CD4-positive, CD25-positive, alpha-beta regulatory T cell (primary cell): ENCODE measurements around the gene GCAT. TPM values are rescaled to one million over a fixed set of nuclear protein-coding genes. Genes with fewer than 3 reads are reported as not detected.

Experiments used
- ATAC-seq, 2 donors: fragments of 150-1000 bp; cut with Tn5 transposase; one replicate each; pipeline ENCODE4 v1.10.0; 2021; ENCODE audit warnings: low read depth in 2 of 2, moderate number of reproducible peaks in 2 of 2, moderate library complexity in 1 of 2
- DNase-seq, 3 donors: peaks; one replicate each; pipeline versions ENCODE4 v3.0.0 to v3.0.0-alpha.2; 2012 to 2022; ENCODE audit warnings: mixed read lengths in 1 of 3
- H3K27ac ChIP-seq: one replicate; pipeline ENCODE4 v1.7.0; 2013; ENCODE audit warnings: mild to moderate bottlenecking, low read length; ENCODE audit not compliant: insufficient read depth, poor library complexity, severe bottlenecking
- H3K27me3 ChIP-seq: one replicate; pipeline ENCODE4 v1.7.0; 2013; ENCODE audit warnings: low read length; ENCODE audit not compliant: control insufficient read depth, insufficient read depth
- H3K36me3 ChIP-seq: one replicate; pipeline ENCODE4 v1.7.0; 2013; ENCODE audit warnings: mild to moderate bottlenecking, low read length, moderate library complexity; ENCODE audit not compliant: control insufficient read depth, insufficient read depth
- H3K4me1 ChIP-seq: 2 replicates; pipeline ENCODE4 v1.7.0; 2013; ENCODE audit warnings: mild to moderate bottlenecking, low read length; ENCODE audit not compliant: insufficient read depth, control insufficient read depth, poor library complexity, severe bottlenecking
- H3K4me3 ChIP-seq: one replicate; pipeline ENCODE4 v1.7.0; 2013; ENCODE audit warnings: low read depth, mild to moderate bottlenecking, low read length, moderate library complexity
- H3K9me3 ChIP-seq, 2 experiments: 1 replicate in 1 of 2; 2 replicates in 1 of 2; pipeline ENCODE4 v1.7.0; 2013; ENCODE audit warnings: low read length in 2 of 2, mild to moderate bottlenecking in 1 of 2, moderate library complexity in 1 of 2; ENCODE audit not compliant: control insufficient read depth in 2 of 2
- H3K27ac Mint-ChIP-seq, 3 donors: one replicate each; pipeline ENCODE4 v1.8.0; 2020 to 2022; ENCODE audit warnings: mild to moderate bottlenecking in 3 of 3, mixed read lengths in 3 of 3, moderate library complexity in 2 of 3
- H3K27me3 Mint-ChIP-seq: one replicate; pipeline ENCODE4 v1.8.0; 2022; ENCODE audit warnings: mild to moderate bottlenecking, mixed read lengths
- H3K36me3 Mint-ChIP-seq: one replicate; pipeline ENCODE4 v1.8.0; 2020; ENCODE audit warnings: mixed read lengths
- H3K4me1 Mint-ChIP-seq, 4 donors: one replicate each; pipeline ENCODE4 v1.8.0; 2020 to 2022; ENCODE audit warnings: mixed read lengths in 4 of 4, mild to moderate bottlenecking in 1 of 4
- H3K4me3 Mint-ChIP-seq, 4 donors: one replicate each; pipeline ENCODE4 v1.8.0; 2020 to 2022; ENCODE audit warnings: mild to moderate bottlenecking in 4 of 4, mixed read lengths in 4 of 4, moderate library complexity in 3 of 4
- H3K9me3 Mint-ChIP-seq, 7 donors: one replicate each; pipeline ENCODE4 v1.8.0; 2020 to 2022; ENCODE audit warnings: mixed read lengths in 7 of 7, mild to moderate bottlenecking in 3 of 7, moderate library complexity in 2 of 7
- polyA plus RNA-seq, 4 donors: library from polyadenylated mRNA; unstranded; fragments of 300-500 nt; fragmentation: Illumina TruSeq; gene quantifications; one replicate each; pipeline ENCODE4 v1.2.3, GENCODE V29; 2021
- total RNA-seq: library from RNA; stranded (reverse); gene quantifications from one replicate; pipeline ENCODE4 v1.2.3, GENCODE V29; 2022

The GCAT gene
- total RNA-seq (0.72 TPM), polyA plus RNA-seq (1 to 10 TPM in 3 of 4 donors, under 1 TPM in 1; 0.45 to 2.0 (median 1.4) TPM)

DNA sequence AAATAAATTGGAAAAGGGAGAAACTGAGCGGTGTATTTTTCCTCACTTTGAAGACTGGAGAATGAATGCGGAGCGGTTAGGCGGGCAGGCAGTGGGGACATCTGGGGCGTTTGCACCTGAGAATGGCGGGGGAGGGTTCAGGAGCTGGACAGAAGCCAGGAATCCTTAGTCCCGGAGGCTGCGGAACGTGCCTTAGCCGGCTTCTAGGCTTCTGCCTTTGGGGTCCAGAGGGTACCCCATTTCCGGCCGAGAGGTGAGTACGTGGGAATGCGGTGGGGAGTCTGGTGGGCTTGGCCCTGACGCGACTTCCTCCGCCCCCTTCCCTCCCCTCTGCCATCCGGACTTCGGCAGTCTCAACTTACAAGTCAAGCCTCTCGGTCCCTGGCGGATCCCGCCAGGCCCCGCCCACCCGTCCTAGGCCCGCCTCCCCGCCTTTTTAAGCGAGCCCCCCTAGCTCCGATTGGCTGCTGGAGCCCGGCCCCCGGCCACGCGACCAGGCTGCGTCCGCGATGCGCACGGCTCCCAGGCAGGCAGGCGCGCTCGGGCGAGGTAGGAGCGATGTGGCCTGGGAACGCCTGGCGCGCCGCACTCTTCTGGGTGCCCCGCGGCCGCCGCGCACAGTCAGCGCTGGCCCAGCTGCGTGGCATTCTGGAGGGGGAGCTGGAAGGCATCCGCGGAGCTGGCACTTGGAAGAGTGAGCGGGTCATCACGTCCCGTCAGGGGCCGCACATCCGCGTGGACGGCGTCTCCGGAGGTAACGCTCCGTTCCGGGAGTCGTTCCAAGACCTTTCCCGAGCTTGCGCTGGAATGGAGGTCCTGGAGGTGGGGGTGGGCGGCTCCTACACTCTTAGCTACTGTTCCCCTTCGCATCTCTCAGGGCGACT is at the start of gene GCAT:
TSS of gene GCAT (plus strand) at position 525 of the 884 bp plus-strand sequence. CDS start at position 559, 34 bp downstream.
- H3K4me3 Mint-ChIP-seq = peak within 1 kb of the TSS; percentile 68 to 86 (median 78)
- peaks cover 20% of the 10 kb centered on the region for H3K27me3 ChIP-seq
- peaks cover 12 to 46% (median 24%) of the 10 kb centered on the region in 4 donors for H3K4me1 Mint-ChIP-seq
- H3K36me3 Mint-ChIP-seq = no peaks in the 10 kb centered on the region
- no peak within 1 kb of the TSS for H3K27ac ChIP-seq
- peaks cover 42% of the 10 kb centered on the region for H3K4me1 ChIP-seq
- no peak within 1 kb of the TSS for H3K27ac Mint-ChIP-seq
- H3K4me3 ChIP-seq = peak within 1 kb of the TSS; percentile 5
- peak; percentile 82 to 85 for ATAC-seq
- peaks cover 0 to 3% (median 0%) of the 10 kb centered on the region in 7 donors for H3K9me3 Mint-ChIP-seq
- no peaks in the 10 kb centered on the region for H3K36me3 ChIP-seq
- DNase-seq = peak; percentile 59 to 95 (median 67)
- H3K9me3 ChIP-seq = no peaks in the 10 kb centered on the region
- H3K27me3 Mint-ChIP-seq = peaks cover 67% of the 10 kb centered on the region

DNA sequence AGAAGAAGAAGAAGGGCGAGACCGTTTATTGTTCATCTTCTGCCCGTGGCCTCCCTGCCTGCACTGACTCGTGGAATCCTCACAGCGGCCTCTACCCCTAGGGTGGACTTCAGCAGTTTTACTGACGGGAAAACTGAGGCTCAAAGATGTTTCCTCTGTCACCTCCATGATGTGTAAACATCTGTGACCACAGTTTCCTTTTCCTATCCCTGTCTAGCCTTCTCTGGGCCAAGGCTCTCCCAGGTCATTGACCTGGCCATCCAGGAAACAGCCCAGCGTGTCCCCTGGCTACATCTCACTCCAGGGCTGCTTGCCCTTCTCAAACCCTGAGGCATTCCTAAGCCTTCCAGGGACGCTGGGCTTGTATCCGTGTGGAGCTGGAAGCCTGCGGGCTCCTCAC is 49.0 kb upstream of the GCAT start:
- H3K4me1 Mint-ChIP-seq = peaks cover 0 to 2% (median 0%) of the 10 kb centered on the region in 4 donors
- H3K36me3 Mint-ChIP-seq = peaks cover 4% of the 10 kb centered on the region
- no peaks in the 10 kb centered on the region for H3K9me3 Mint-ChIP-seq
- no peaks in the 10 kb centered on the region for H3K27me3 ChIP-seq
- no peak for DNase-seq
- peak overlapping the region in 1 of 3 donors; percentile 10 for H3K27ac Mint-ChIP-seq
- H3K4me1 ChIP-seq = no peaks in the 10 kb centered on the region
- no peaks in the 10 kb centered on the region for H3K27me3 Mint-ChIP-seq
- no peaks in the 10 kb centered on the region for H3K9me3 ChIP-seq
- no peak overlapping the region for H3K4me3 ChIP-seq
- ATAC-seq = no peak
- H3K27ac ChIP-seq = no peak overlapping the region
- peaks cover 45% of the 10 kb centered on the region for H3K36me3 ChIP-seq
- no peak overlapping the region for H3K4me3 Mint-ChIP-seq

DNA sequence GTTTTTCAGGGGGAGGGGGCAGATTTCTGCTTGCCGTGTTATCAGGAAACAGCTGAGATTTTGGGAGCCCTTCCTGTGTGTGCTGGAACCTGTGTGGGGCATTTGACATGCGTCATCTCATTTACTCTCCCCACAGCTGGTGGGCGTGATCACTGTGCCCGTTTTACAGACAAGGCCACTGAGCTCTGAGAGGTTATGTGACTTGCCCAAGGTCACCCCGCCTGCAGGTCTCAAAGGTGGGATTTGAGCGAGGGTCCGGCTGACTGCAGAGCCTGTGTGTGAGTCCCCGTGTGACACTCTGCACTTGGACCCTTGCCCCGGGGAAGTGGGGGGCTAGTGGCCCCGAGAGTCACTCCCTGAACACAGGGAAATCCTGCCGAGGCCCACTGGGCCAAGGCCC is 48.5 kb upstream of the GCAT start:
- Mint-ChIP-seq H3K27me3 (no peaks in the 10 kb centered on the region), H3K36me3 (peaks cover 4% of the 10 kb centered on the region)

GRCh38 chr22:37760152-37760551 is 47.6 kb upstream of the GCAT start:
- no peak for DNase-seq
- Histone ChIP-seq H3K9me3 (no peaks in the 10 kb centered on the region), H3K4me1 (no peaks in the 10 kb centered on the region), H3K36me3 (peaks cover 40% of the 10 kb centered on the region), H3K27me3 (no peaks in the 10 kb centered on the region), H3K27ac (no peak overlapping the region), H3K4me3 (no peak overlapping the region)
- Mint-ChIP-seq H3K36me3 (peaks cover 4% of the 10 kb centered on the region), H3K9me3 (no peaks in the 10 kb centered on the region), H3K27ac (no peak overlapping the region), H3K4me1 (peaks cover 0 to 2% (median under 1%) of the 10 kb centered on the region in 4 donors), H3K27me3 (no peaks in the 10 kb centered on the region), H3K4me3 (no peak overlapping the region)
- no peak for ATAC-seq

More for the DNA sequence above, 48.5 kb upstream of the GCAT start:
- no peak overlapping the region for H3K27ac Mint-ChIP-seq
- Histone ChIP-seq H3K27ac (no peak overlapping the region), H3K9me3 (no peaks in the 10 kb centered on the region), H3K4me3 (no peak overlapping the region), H3K27me3 (no peaks in the 10 kb centered on the region), H3K36me3 (peaks cover 48% of the 10 kb centered on the region), H3K4me1 (no peaks in the 10 kb centered on the region)
- H3K4me3 Mint-ChIP-seq = no peak overlapping the region
- DNase-seq = no peak
- H3K9me3 Mint-ChIP-seq = no peaks in the 10 kb centered on the region
- no peak for ATAC-seq
- peaks cover 0 to 2% (median 0%) of the 10 kb centered on the region in 4 donors for H3K4me1 Mint-ChIP-seq

DNA sequence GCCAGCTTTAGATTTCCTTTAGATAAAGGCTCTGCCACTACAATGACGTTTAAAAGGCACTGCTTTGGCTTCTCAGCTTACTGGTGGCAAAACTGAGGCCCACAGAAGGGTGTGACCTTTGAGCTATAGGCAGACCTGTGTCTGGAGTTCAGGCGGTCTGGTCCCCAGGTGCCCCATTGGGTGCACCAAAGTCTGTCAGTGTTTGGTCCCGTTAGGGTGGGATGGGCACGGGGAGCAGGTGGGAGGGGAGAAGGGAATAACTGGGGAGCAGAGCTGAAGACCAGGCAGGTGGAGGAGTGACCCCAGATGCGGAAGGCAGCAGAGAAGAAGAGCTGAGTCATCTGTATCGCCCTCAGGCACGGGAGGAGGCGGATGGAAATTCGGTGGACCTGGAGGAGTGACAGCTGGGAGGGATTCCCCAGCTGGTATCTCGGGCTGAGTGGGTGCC is 45.3 kb upstream of the GCAT start:
- H3K27me3 Mint-ChIP-seq = no peaks in the 10 kb centered on the region
- no peak for ATAC-seq
- Histone ChIP-seq H3K36me3 (peaks cover 27% of the 10 kb centered on the region), H3K27ac (no peak overlapping the region), H3K27me3 (no peaks in the 10 kb centered on the region), H3K9me3 (no peaks in the 10 kb centered on the region), H3K4me3 (no peak overlapping the region), H3K4me1 (no peaks in the 10 kb centered on the region)
- H3K36me3 Mint-ChIP-seq = peaks cover 4% of the 10 kb centered on the region
- no peak overlapping the region for H3K4me3 Mint-ChIP-seq
- H3K27ac Mint-ChIP-seq = peak overlapping the region in 1 of 3 donors; percentile 31
- peaks cover 0 to 2% (median under 1%) of the 10 kb centered on the region in 4 donors for H3K4me1 Mint-ChIP-seq
- DNase-seq = no peak
- peaks cover 0 to 1% (median 0%) of the 10 kb centered on the region in 7 donors for H3K9me3 Mint-ChIP-seq

DNA sequence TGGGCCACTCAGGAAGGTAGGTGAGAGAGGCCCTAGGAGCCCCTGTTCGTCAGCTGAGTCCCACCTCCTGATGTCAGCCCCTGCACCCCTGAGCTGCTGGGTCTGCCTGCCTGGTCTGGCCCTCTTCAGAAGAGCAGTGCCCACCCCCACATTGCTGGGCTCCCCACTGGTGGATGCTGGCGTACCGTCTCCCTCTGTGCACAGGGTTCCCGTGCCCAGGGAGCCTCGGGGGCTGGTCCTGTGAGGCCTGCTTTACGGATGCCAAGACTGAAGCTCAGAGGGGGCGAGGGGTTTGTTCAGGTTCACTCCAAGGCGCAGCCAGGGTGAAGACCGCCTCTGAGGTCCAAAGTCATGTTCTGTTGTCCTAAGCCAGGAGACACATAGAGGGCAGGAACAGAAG is 44.7 kb upstream of the GCAT start:
- H3K4me3 ChIP-seq = no peak overlapping the region

GRCh38 chr22:37763652-37764051 is 44.1 kb upstream of the GCAT start:
- H3K4me3 ChIP-seq = no peak overlapping the region
- H3K4me3 Mint-ChIP-seq = no peak overlapping the region

More for the DNA sequence above, 44.7 kb upstream of the GCAT start:
- H3K36me3 ChIP-seq = peaks cover 24% of the 10 kb centered on the region
- Mint-ChIP-seq H3K4me1 (peaks cover 0 to 2% (median under 1%) of the 10 kb centered on the region in 4 donors), H3K4me3 (no peak overlapping the region), H3K27me3 (no peaks in the 10 kb centered on the region), H3K27ac (no peak overlapping the region), H3K36me3 (peaks cover 4% of the 10 kb centered on the region), H3K9me3 (peaks cover 0 to 1% (median 0%) of the 10 kb centered on the region in 7 donors)
- no peaks in the 10 kb centered on the region for H3K27me3 ChIP-seq
- no peak for DNase-seq
- H3K4me1 ChIP-seq = no peaks in the 10 kb centered on the region
- no peaks in the 10 kb centered on the region for H3K9me3 ChIP-seq
- ATAC-seq = no peak
- no peak overlapping the region for H3K27ac ChIP-seq

More at GRCh38 chr22:37763652-37764051, 44.1 kb upstream of the GCAT start:
- H3K27me3 Mint-ChIP-seq = no peaks in the 10 kb centered on the region
- peaks cover 0 to 1% (median 0%) of the 10 kb centered on the region in 7 donors for H3K9me3 Mint-ChIP-seq
- Histone ChIP-seq H3K9me3 (no peaks in the 10 kb centered on the region), H3K27ac (no peak overlapping the region), H3K4me1 (no peaks in the 10 kb centered on the region), H3K27me3 (no peaks in the 10 kb centered on the region), H3K36me3 (peaks cover 19% of the 10 kb centered on the region)
- H3K27ac Mint-ChIP-seq = no peak overlapping the region
- H3K36me3 Mint-ChIP-seq = peaks cover 4% of the 10 kb centered on the region
- peaks cover 0 to 2% (median under 1%) of the 10 kb centered on the region in 4 donors for H3K4me1 Mint-ChIP-seq
- ATAC-seq (no peak), DNase-seq (no peak)
